ENCODE measurements around the gene GNPAT. TPM values are rescaled to one million over a fixed set of nuclear protein-coding genes. Genes with fewer than 3 reads are reported as not detected.

The GNPAT gene
- total RNA-seq, 1 experiment from 2014 or later: 42.8 TPM

DNA sequence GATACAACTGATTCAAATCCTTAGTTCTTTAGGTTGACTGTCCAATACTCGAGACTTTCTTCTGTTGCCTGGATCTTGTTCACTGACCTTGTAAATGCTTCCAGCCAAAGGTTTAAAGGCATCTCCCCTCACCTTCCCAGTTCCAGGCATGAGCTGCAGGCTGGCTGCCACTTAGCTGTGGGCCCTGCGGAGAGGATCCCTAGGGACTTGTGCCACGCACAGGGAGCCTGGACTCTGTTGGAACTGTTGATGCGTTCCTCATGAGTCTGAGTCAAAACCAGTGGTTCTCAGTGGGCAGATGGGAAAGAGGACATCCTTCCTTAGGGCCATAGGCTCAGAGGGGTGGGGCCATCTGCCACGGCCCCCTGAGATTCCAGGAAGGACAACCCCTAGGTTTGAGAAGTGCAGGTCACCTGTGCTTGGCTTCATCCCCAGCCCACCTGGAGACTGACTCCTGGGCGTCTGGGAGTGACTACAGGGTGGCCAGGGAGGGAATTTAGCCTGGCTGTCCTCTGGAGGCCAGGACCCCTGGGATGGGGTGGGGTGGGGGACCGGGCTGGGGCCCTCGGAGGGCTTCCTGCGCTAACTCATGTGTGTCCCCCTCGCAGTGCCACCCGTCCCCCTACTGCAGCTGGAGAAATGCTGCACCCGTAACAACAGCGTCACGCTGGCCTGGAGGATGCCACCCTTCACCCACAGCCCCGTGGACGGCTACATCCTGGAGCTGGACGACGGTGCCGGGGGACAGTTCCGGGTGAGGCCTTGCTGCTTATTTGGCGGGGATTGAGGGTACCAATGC lies 37.6 kb upstream of the GNPAT start:
- no peak for DNase-seq (ENCODE audit: low read depth, low spot score)
- Histone ChIP-seq H3K79me2 (ENCODE audit: insufficient read depth, low read length) (no peaks in the 10 kb centered on the region), H3K9ac (ENCODE audit: low read length) (no peak overlapping the region), H3K36me3 (ENCODE audit: control insufficient read depth in 1 of 2, insufficient read depth in 2 of 2, low read length in 2 of 2) (no peaks in the 10 kb centered on the region), H3K9me3 (ENCODE audit: control insufficient read depth in 1 of 2, insufficient read depth in 1 of 2, low read depth in 1 of 2, low read length in 2 of 2) (no peaks in the 10 kb centered on the region), H3K4me3 (replicated peaks in 1 of 2; ENCODE audit: low read depth in 1 of 2, low read length in 2 of 2) (no peak overlapping the region), H3K27me3 (ENCODE audit: insufficient read depth, low read length) (peaks cover 33% of the 10 kb centered on the region; the same call in 1 of the 2 replicates), H4K20me1 (ENCODE audit: insufficient read depth) (no peaks in the 10 kb centered on the region), H2AFZ (ENCODE audit: low read depth, low read length, poor library complexity, severe bottlenecking) (no peak overlapping the region), H3K4me1 (ENCODE audit: control insufficient read depth in 1 of 2, insufficient read depth in 2 of 2, low read length in 2 of 2) (no peaks in the 10 kb centered on the region), H3K9me2 (ENCODE audit: insufficient read depth) (no peaks in the 10 kb centered on the region), H3K27ac (ENCODE audit: low read depth, low read length) (no peak overlapping the region), H3K4me2 (ENCODE audit: low read length) (no peak overlapping the region)
- intact Hi-C loops (cut with micrococcal nuclease): no loop called here
- BruUV-seq (replicated peaks): no TSS peak
- POLR2A ChIA-PET: no interaction called here
- TF ChIP-seq FOSL1 (IDR thresholded peaks at IDR 0.05; ENCODE audit: low read depth) (no peak), POLR2AphosphoS5 (IDR thresholded peaks at IDR 0.05; ENCODE audit: low read depth, low read length) (no peak), RAD21 (IDR thresholded peaks at IDR 0.05; ENCODE audit: low read depth) (no peak), SIN3A (IDR thresholded peaks at IDR 0.05; ENCODE audit: low read depth) (no peak), MAX (IDR thresholded peaks at IDR 0.05) (no peak), ATF3 (IDR thresholded peaks at IDR 0.05) (no peak), SRF (IDR thresholded peaks at IDR 0.05; ENCODE audit: low read depth) (no peak), ZNF274 (IDR thresholded peaks at IDR 0.05; ENCODE audit: low read depth, low read length) (no peak)
- RAD21 ChIA-PET (ENCODE audit: low non-redundant PET in 1 of 2, low total read pairs in 2 of 2, uncharacterized antibody in 2 of 2, unreplicated experiment in 2 of 2): no interaction called here
- no peak for ATAC-seq
- CTCF ChIA-PET: no interaction called here

GRCh38 chr1:231206856-231207255 lies 34.2 kb upstream of the GNPAT start:
- Histone ChIP-seq H3K4me1 (ENCODE audit: control insufficient read depth in 1 of 2, insufficient read depth in 2 of 2, low read length in 2 of 2) (peaks cover 4 to 8% of the 10 kb centered on the region in 2 experiments; a peak in 2 of 4 replicates), H3K9me2 (ENCODE audit: insufficient read depth) (no peaks in the 10 kb centered on the region), H3K27me3 (ENCODE audit: insufficient read depth, low read length) (peaks cover 14% of the 10 kb centered on the region; the same call in 1 of the 2 replicates), H3K79me2 (ENCODE audit: insufficient read depth, low read length) (no peaks in the 10 kb centered on the region), H3K36me3 (ENCODE audit: control insufficient read depth in 1 of 2, insufficient read depth in 2 of 2, low read length in 2 of 2) (no peaks in the 10 kb centered on the region), H2AFZ (ENCODE audit: low read depth, low read length, poor library complexity, severe bottlenecking) (no peak overlapping the region), H3K9ac (ENCODE audit: low read length) (no peak overlapping the region), H3K4me3 (replicated peaks in 1 of 2; ENCODE audit: low read depth in 1 of 2, low read length in 2 of 2) (no peak overlapping the region), H3K4me2 (ENCODE audit: low read length) (no peak overlapping the region), H3K27ac (ENCODE audit: low read depth, low read length) (no peak overlapping the region), H4K20me1 (ENCODE audit: insufficient read depth) (no peaks in the 10 kb centered on the region), H3K9me3 (ENCODE audit: control insufficient read depth in 1 of 2, insufficient read depth in 1 of 2, low read depth in 1 of 2, low read length in 2 of 2) (no peaks in the 10 kb centered on the region)
- ChIA-PET RAD21 (ENCODE audit: low non-redundant PET in 1 of 2, low total read pairs in 2 of 2, uncharacterized antibody in 2 of 2, unreplicated experiment in 2 of 2) (interaction anchor here in 1 of 2 experiments (0.7 to 1.0 kb wide), 2 partner anchors 115 to 409 kb away, joined by 3 read pairs; no protein-coding TSS in a partner anchor), CTCF (no interaction called here), POLR2A (no interaction called here)
- BruUV-seq (replicated peaks): no TSS peak
- intact Hi-C loops (cut with micrococcal nuclease): no loop called here
- DNase-seq (ENCODE audit: low read depth, low spot score): no peak
- no peak for TF ChIP-seq SIN3A (IDR thresholded peaks at IDR 0.05; ENCODE audit: low read depth)
- peak; percentile 29; the same call in 1 of the 2 replicates for TF ChIP-seq RAD21 (IDR thresholded peaks at IDR 0.05; ENCODE audit: low read depth)
- ATAC-seq: no peak
